22Rv1 (cell line): ENCODE data around the gene SFPQ.

Source experiments
- CTCF ChIP-seq: fragments of 450-650 bp; IDR thresholded peaks from 2 replicates; pipeline ENCODE4 v1.5.1; 2017; ENCODE audit warnings: mild to moderate bottlenecking
- ZFX ChIP-seq: fragments of 450-650 bp; IDR thresholded peaks from 2 replicates; pipeline ENCODE4 v1.6.1; 2017; ENCODE audit warnings: antibody characterized with exemption, borderline replicate concordance

GRCh38 chr1:35164893-35165292 lies 28.1 kb downstream of the SFPQ start:
- TF ChIP-seq CTCF = no peak
- no peak for TF ChIP-seq ZFX
